Endothelial cell of umbilical vein (primary cell): Measurements from ENCODE around the gene RNF10.

Experiments
- EZH2 ChIP-seq: IDR thresholded peaks from 2 replicates; pipeline ENCODE4 v1.6.1; 2012; ENCODE audit warnings: borderline replicate concordance, low read depth, mild to moderate bottlenecking, moderate library complexity, low read length, inconsistent platforms; ENCODE audit not compliant: severe bottlenecking
- FOS ChIP-seq: IDR thresholded peaks from 2 replicates; pipeline ENCODE4 v1.6.1; 2011; ENCODE audit warnings: mild to moderate bottlenecking, low read length, moderate library complexity, borderline replicate concordance; ENCODE audit not compliant: insufficient read depth
- POLR2AphosphoS5 ChIP-seq: IDR thresholded peaks from 2 replicates; pipeline ENCODE4 v1.6.1; 2012; ENCODE audit warnings: low read depth, mild to moderate bottlenecking, control low read depth, low read length, moderate library complexity; ENCODE audit not compliant: insufficient read depth
- TF ChIP-seq, protein P1 (sequence below), 2 donors: IDR thresholded peaks; 1 replicate in 1 of 2; 2 replicates in 1 of 2; pipeline ENCODE4 v1.5.1; 2011; ENCODE audit warnings: low read length in 2 of 2, mild to moderate bottlenecking in 2 of 2, moderate library complexity in 2 of 2, control low read depth in 1 of 2, inconsistent platforms in 1 of 2, low read depth in 1 of 2; ENCODE audit not compliant: insufficient read depth in 1 of 2; ENCODE audit errors: extremely low read depth in 1 of 2

DNA sequence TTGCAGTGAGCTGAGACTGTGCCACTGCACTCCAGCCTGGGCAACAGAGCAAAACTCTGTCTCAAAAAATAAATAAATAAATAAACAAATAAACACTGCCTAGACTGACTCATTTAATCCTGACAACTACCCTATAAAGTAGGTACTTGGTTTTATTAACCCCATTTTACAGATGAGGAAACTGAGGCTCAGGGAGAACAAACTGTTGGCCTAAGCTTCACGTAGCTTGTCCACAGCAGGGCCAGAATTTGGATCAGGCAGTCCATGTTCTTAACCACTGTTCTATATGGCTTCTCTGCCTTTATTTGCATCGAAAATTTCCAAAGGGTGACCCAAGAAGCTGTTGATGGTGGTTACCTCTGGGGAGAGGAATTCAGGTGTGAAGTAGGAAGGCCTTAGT is 52.7 kb downstream of the RNF10 start:
- TF ChIP-seq, protein P1, sequence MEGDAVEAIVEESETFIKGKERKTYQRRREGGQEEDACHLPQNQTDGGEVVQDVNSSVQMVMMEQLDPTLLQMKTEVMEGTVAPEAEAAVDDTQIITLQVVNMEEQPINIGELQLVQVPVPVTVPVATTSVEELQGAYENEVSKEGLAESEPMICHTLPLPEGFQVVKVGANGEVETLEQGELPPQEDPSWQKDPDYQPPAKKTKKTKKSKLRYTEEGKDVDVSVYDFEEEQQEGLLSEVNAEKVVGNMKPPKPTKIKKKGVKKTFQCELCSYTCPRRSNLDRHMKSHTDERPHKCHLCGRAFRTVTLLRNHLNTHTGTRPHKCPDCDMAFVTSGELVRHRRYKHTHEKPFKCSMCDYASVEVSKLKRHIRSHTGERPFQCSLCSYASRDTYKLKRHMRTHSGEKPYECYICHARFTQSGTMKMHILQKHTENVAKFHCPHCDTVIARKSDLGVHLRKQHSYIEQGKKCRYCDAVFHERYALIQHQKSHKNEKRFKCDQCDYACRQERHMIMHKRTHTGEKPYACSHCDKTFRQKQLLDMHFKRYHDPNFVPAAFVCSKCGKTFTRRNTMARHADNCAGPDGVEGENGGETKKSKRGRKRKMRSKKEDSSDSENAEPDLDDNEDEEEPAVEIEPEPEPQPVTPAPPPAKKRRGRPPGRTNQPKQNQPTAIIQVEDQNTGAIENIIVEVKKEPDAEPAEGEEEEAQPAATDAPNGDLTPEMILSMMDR (IDR thresholded peaks at IDR 0.05; ENCODE audit: extremely low read depth in 1 of 2, insufficient read depth in 1 of 2, low read depth in 1 of 2, low read length in 2 of 2): no peak
- TF ChIP-seq POLR2AphosphoS5 (no peak), FOS (no peak), EZH2 (no peak)
